ENCODE measurements around the gene PRUNE1.

Gene PRUNE1

GRCh38 chr1:150967936-150968335 is 40.3 kb upstream of the PRUNE1 start:
- no peak for TF ChIP-seq CTCF (IDR thresholded peaks at IDR 0.05)

- no peak for TF ChIP-seq CTCF (IDR thresholded peaks at IDR 0.05)
Observed at GRCh38 chr1:150968491-150968890, 39.8 kb upstream of the PRUNE1 start.

- no peak for TF ChIP-seq CTCF (IDR thresholded peaks at IDR 0.05)
Observed at GRCh38 chr1:150969626-150970025, 38.6 kb upstream of the PRUNE1 start.

- TF ChIP-seq CTCF (IDR thresholded peaks at IDR 0.05), result no peak
Observed at GRCh38 chr1:150970808-150971582, 37.3 kb upstream of the PRUNE1 start.

- TF ChIP-seq CTCF (IDR thresholded peaks at IDR 0.05), result no peak
Observed at GRCh38 chr1:150971583-150972416, 36.4 kb upstream of the PRUNE1 start.

- TF ChIP-seq CTCF (IDR thresholded peaks at IDR 0.05), result no peak
Observed at GRCh38 chr1:150972417-150972940, 35.8 kb upstream of the PRUNE1 start.

GRCh38 chr1:150973258-150973835 is 34.9 kb upstream of the PRUNE1 start:
- TF ChIP-seq CTCF (IDR thresholded peaks at IDR 0.05), result no peak

Data from LNCAP (cell line).